ENCODE data around the gene SYTL4. TPM values are rescaled to one million over a fixed set of nuclear protein-coding genes. Genes with fewer than 3 reads are reported as not detected.

Gene SYTL4
- total RNA-seq, 1 experiment from 2014 or later = 0.30 TPM

GRCh38 chrX:100672966-100673365 is 59.0 kb downstream of the SYTL4 start:
- H3K9ac ChIP-seq (ENCODE audit: low read length) = no peak overlapping the region
- no peak overlapping the region for H3K27ac ChIP-seq (ENCODE audit: low read length)
- H3K4me2 ChIP-seq (ENCODE audit: low read depth, low read length, poor library complexity, severe bottlenecking) = no peak overlapping the region
- H3K9me2 ChIP-seq (replicated peaks; ENCODE audit: insufficient read depth, low read length) = no peaks in the 10 kb centered on the region
- peaks cover 8% of the 10 kb centered on the region for H3K4me1 ChIP-seq (ENCODE audit: low read length)
- H4K20me1 ChIP-seq (ENCODE audit: insufficient read depth, low read depth, low read length) = no peaks in the 10 kb centered on the region
- H3K36me3 ChIP-seq (ENCODE audit: insufficient read depth, low read length) = no peaks in the 10 kb centered on the region
- no peaks in the 10 kb centered on the region for H3K79me2 ChIP-seq (ENCODE audit: low read length)
- no peaks in the 10 kb centered on the region for H3K9me3 ChIP-seq (ENCODE audit: low read length)
- no peaks in the 10 kb centered on the region for H3K27me3 ChIP-seq (ENCODE audit: low read length)
- no peak for DNase-seq
- H2AFZ ChIP-seq (ENCODE audit: low read length) = no peak overlapping the region
- no peak overlapping the region for H3K4me3 ChIP-seq (ENCODE audit: low read length)

GRCh38 chrX:100663642-100664041 is 68.3 kb downstream of the SYTL4 start:
- no peak overlapping the region for H2AFZ ChIP-seq (ENCODE audit: low read length)
- H3K36me3 ChIP-seq (ENCODE audit: insufficient read depth, low read length) = no peaks in the 10 kb centered on the region
- no peaks in the 10 kb centered on the region for H4K20me1 ChIP-seq (ENCODE audit: insufficient read depth, low read depth, low read length)
- no peaks in the 10 kb centered on the region for H3K9me2 ChIP-seq (replicated peaks; ENCODE audit: insufficient read depth, low read length)
- H3K9me3 ChIP-seq (ENCODE audit: low read length) = no peaks in the 10 kb centered on the region
- no peaks in the 10 kb centered on the region for H3K79me2 ChIP-seq (ENCODE audit: low read length)
- no peaks in the 10 kb centered on the region; the same call in 1 of the 2 replicates for H3K4me1 ChIP-seq (ENCODE audit: low read length)
- H3K4me2 ChIP-seq (ENCODE audit: low read depth, low read length, poor library complexity, severe bottlenecking) = no peak overlapping the region
- H3K27ac ChIP-seq (ENCODE audit: low read length) = no peak overlapping the region
- no peak overlapping the region for H3K4me3 ChIP-seq (ENCODE audit: low read length)
- H3K27me3 ChIP-seq (ENCODE audit: low read length) = no peaks in the 10 kb centered on the region
- H3K9ac ChIP-seq (ENCODE audit: low read length) = no peak overlapping the region
- DNase-seq = no peak

DNA sequence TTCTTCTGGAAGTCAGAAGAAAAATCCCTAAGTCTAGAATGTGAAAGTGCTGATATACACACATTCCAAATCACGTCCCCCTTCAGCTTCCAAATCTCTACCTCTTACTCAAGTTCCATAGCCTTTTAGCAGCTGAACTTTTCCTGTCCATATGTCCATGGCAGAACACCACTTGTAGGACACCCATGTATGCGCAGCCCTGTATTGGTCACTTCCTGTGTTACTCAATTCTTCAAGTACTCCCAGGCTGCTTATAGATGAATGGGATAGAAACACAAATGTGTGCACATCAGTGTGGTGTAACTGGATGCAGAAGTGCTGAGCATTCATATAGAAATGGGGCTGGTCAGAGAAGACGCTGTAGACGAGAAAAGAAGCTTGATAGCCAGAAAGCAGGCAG is 69.1 kb downstream of the SYTL4 start:
- H3K4me2 ChIP-seq (ENCODE audit: low read depth, low read length, poor library complexity, severe bottlenecking) = no peak overlapping the region
- H3K79me2 ChIP-seq (ENCODE audit: low read length) = no peaks in the 10 kb centered on the region
- H3K4me1 ChIP-seq (ENCODE audit: low read length) = no peaks in the 10 kb centered on the region; the same call in 1 of the 2 replicates
- no peaks in the 10 kb centered on the region for H4K20me1 ChIP-seq (ENCODE audit: insufficient read depth, low read depth, low read length)
- H3K27ac ChIP-seq (ENCODE audit: low read length) = no peak overlapping the region
- no peak overlapping the region for H2AFZ ChIP-seq (ENCODE audit: low read length)
- H3K4me3 ChIP-seq (ENCODE audit: low read length) = no peak overlapping the region
- H3K9me3 ChIP-seq (ENCODE audit: low read length) = no peaks in the 10 kb centered on the region
- H3K36me3 ChIP-seq (ENCODE audit: insufficient read depth, low read length) = no peaks in the 10 kb centered on the region
- H3K9ac ChIP-seq (ENCODE audit: low read length) = no peak overlapping the region
- H3K9me2 ChIP-seq (replicated peaks; ENCODE audit: insufficient read depth, low read length) = no peaks in the 10 kb centered on the region
- no peaks in the 10 kb centered on the region for H3K27me3 ChIP-seq (ENCODE audit: low read length)
- no peak for DNase-seq

DNA sequence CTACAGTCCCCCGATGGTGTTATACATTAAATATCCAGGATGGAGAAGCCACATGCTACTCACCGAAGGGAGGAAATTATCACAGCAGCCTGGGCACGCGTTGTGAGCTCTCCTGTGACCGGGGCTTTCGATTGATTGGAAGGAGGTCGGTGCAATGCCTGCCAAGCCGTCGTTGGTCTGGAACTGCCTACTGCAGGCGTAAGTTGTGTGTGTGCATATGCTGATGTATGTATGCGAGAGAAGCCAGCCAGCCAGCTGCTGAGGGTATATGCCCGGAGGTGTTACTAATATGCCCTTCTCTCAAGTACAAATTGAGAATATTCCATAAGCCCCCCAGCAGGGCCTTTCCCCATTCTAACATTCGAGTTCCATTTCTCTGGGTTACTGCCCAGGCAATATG is 69.8 kb downstream of the SYTL4 start:
- Histone ChIP-seq H3K4me2 (ENCODE audit: low read depth, low read length, poor library complexity, severe bottlenecking) (no peak overlapping the region), H4K20me1 (ENCODE audit: insufficient read depth, low read depth, low read length) (no peaks in the 10 kb centered on the region), H3K36me3 (ENCODE audit: insufficient read depth, low read length) (no peaks in the 10 kb centered on the region), H3K27ac (ENCODE audit: low read length) (no peak overlapping the region), H3K4me3 (ENCODE audit: low read length) (no peak overlapping the region), H3K9me2 (replicated peaks; ENCODE audit: insufficient read depth, low read length) (no peaks in the 10 kb centered on the region), H3K27me3 (ENCODE audit: low read length) (no peaks in the 10 kb centered on the region), H3K9ac (ENCODE audit: low read length) (no peak overlapping the region), H3K4me1 (ENCODE audit: low read length) (no peaks in the 10 kb centered on the region; the same call in 1 of the 2 replicates), H3K79me2 (ENCODE audit: low read length) (no peaks in the 10 kb centered on the region), H2AFZ (ENCODE audit: low read length) (no peak overlapping the region), H3K9me3 (ENCODE audit: low read length) (no peaks in the 10 kb centered on the region)
- no peak for DNase-seq

GRCh38 chrX:100659431-100660137 is 72.3 kb downstream of the SYTL4 start:
- no peaks in the 10 kb centered on the region; the same call in 1 of the 2 replicates for H3K4me1 ChIP-seq (ENCODE audit: low read length)
- no peaks in the 10 kb centered on the region for H4K20me1 ChIP-seq (ENCODE audit: insufficient read depth, low read depth, low read length)
- no peaks in the 10 kb centered on the region for H3K27me3 ChIP-seq (ENCODE audit: low read length)
- H3K9me3 ChIP-seq (ENCODE audit: low read length) = no peaks in the 10 kb centered on the region
- H3K9ac ChIP-seq (ENCODE audit: low read length) = no peak overlapping the region
- H3K27ac ChIP-seq (ENCODE audit: low read length) = no peak overlapping the region
- DNase-seq = no peak
- no peaks in the 10 kb centered on the region for H3K79me2 ChIP-seq (ENCODE audit: low read length)
- no peak overlapping the region for H3K4me2 ChIP-seq (ENCODE audit: low read depth, low read length, poor library complexity, severe bottlenecking)
- no peak overlapping the region for H2AFZ ChIP-seq (ENCODE audit: low read length)
- no peaks in the 10 kb centered on the region for H3K36me3 ChIP-seq (ENCODE audit: insufficient read depth, low read length)
- H3K4me3 ChIP-seq (ENCODE audit: low read length) = no peak overlapping the region
- H3K9me2 ChIP-seq (replicated peaks; ENCODE audit: insufficient read depth, low read length) = no peaks in the 10 kb centered on the region

DNA sequence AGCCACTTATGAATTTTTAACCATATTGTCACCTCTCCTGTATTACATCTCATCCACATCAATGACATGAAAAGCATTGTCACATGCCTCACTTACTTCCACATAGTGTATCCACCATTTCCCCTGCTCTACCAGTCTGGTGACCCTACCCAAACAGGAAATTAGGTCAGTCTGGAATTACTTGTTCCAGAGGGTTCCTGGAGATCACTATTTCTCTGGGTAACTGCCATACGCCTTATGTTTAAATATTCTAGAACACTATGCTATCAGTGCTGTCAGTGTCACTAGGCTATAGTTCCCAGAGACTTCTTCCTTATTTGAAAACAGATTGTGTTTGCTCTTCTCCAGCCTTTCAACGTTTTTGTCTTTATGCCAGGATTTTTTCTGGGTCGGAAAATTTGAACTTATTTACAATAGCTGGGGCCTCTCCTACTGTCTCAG is 73.0 kb downstream of the SYTL4 start:
- Histone ChIP-seq H3K27me3 (ENCODE audit: low read length) (no peaks in the 10 kb centered on the region), H3K27ac (ENCODE audit: low read length) (no peak overlapping the region), H3K9ac (ENCODE audit: low read length) (no peak overlapping the region), H2AFZ (ENCODE audit: low read length) (no peak overlapping the region), H3K4me3 (ENCODE audit: low read length) (no peak overlapping the region), H3K9me2 (replicated peaks; ENCODE audit: insufficient read depth, low read length) (no peaks in the 10 kb centered on the region), H3K4me2 (ENCODE audit: low read depth, low read length, poor library complexity, severe bottlenecking) (no peak overlapping the region), H3K79me2 (ENCODE audit: low read length) (no peaks in the 10 kb centered on the region), H3K9me3 (ENCODE audit: low read length) (no peaks in the 10 kb centered on the region), H3K4me1 (ENCODE audit: low read length) (no peaks in the 10 kb centered on the region; the same call in 1 of the 2 replicates), H4K20me1 (ENCODE audit: insufficient read depth, low read depth, low read length) (no peaks in the 10 kb centered on the region), H3K36me3 (ENCODE audit: insufficient read depth, low read length) (no peaks in the 10 kb centered on the region)
- no peak for DNase-seq

- H2AFZ ChIP-seq (ENCODE audit: low read length) = no peak overlapping the region
- no peaks in the 10 kb centered on the region for H3K36me3 ChIP-seq (ENCODE audit: insufficient read depth, low read length)
- no peak overlapping the region for H3K27ac ChIP-seq (ENCODE audit: low read length)
- no peaks in the 10 kb centered on the region for H3K9me3 ChIP-seq (ENCODE audit: low read length)
- no peaks in the 10 kb centered on the region for H3K27me3 ChIP-seq (ENCODE audit: low read length)
- no peaks in the 10 kb centered on the region for H4K20me1 ChIP-seq (ENCODE audit: insufficient read depth, low read depth, low read length)
- H3K9ac ChIP-seq (ENCODE audit: low read length) = no peak overlapping the region
- no peaks in the 10 kb centered on the region; the same call in 1 of the 2 replicates for H3K4me1 ChIP-seq (ENCODE audit: low read length)
- H3K4me2 ChIP-seq (ENCODE audit: low read depth, low read length, poor library complexity, severe bottlenecking) = no peak overlapping the region
- no peaks in the 10 kb centered on the region for H3K79me2 ChIP-seq (ENCODE audit: low read length)
- H3K4me3 ChIP-seq (ENCODE audit: low read length) = no peak overlapping the region
- H3K9me2 ChIP-seq (replicated peaks; ENCODE audit: insufficient read depth, low read length) = no peaks in the 10 kb centered on the region
- no peak for DNase-seq
These were observed 77.7 kb downstream of the SYTL4 start for GRCh38 chrX:100654261-100654660.

- no peaks in the 10 kb centered on the region for H3K36me3 ChIP-seq (ENCODE audit: insufficient read depth, low read length)
- no peak overlapping the region for H3K27ac ChIP-seq (ENCODE audit: low read length)
- H3K79me2 ChIP-seq (ENCODE audit: low read length) = no peaks in the 10 kb centered on the region
- peaks cover 5% of the 10 kb centered on the region for H3K4me1 ChIP-seq (ENCODE audit: low read length)
- no peaks in the 10 kb centered on the region for H3K27me3 ChIP-seq (ENCODE audit: low read length)
- H3K9me3 ChIP-seq (ENCODE audit: low read length) = no peaks in the 10 kb centered on the region
- H3K9ac ChIP-seq (ENCODE audit: low read length) = no peak overlapping the region
- DNase-seq = no peak
- H2AFZ ChIP-seq (ENCODE audit: low read length) = no peak overlapping the region
- no peaks in the 10 kb centered on the region for H4K20me1 ChIP-seq (ENCODE audit: insufficient read depth, low read depth, low read length)
- no peak overlapping the region for H3K4me2 ChIP-seq (ENCODE audit: low read depth, low read length, poor library complexity, severe bottlenecking)
- H3K9me2 ChIP-seq (replicated peaks; ENCODE audit: insufficient read depth, low read length) = no peaks in the 10 kb centered on the region
- H3K4me3 ChIP-seq (ENCODE audit: low read length) = no peak overlapping the region
These were observed 79.7 kb downstream of the SYTL4 start for GRCh38 chrX:100652266-100652665.

Data from Karpas-422 (cell line).